ENCODE results near the gene TSPEAR.
"Not testable (repeated sequence)": the region's sequence is repeated elsewhere in the genome, so short reads cannot be mapped to it uniquely, and the experiment has no call there.

The TSPEAR gene

GRCh38 chr21:44681861-44682579 is 29.4 kb downstream of the TSPEAR start, which contains the start of gene KRTAP12-1:
Gene KRTAP12-1 (minus strand): TSS chr21:44682163. CDS start chr21:44682123, 40 bp downstream.
- no peak for DNase-seq

GRCh38 chr21:44681152-44681551 is 30.2 kb downstream of the TSPEAR start:
- DNase-seq = no peak

GRCh38 chr21:44677881-44678280 is 33.5 kb downstream of the TSPEAR start:
- DNase-seq = peak in 1 of 2 donors; percentile 8

GRCh38 chr21:44671911-44672310 is 39.5 kb downstream of the TSPEAR start:
- DNase-seq = no peak

- no peak for DNase-seq
Measured at GRCh38 chr21:44670642-44671432, 40.5 kb downstream of the TSPEAR start.

GRCh38 chr21:44667612-44668011 is 43.8 kb downstream of the TSPEAR start:
- no peak for DNase-seq

- no peak for DNase-seq
Measured at GRCh38 chr21:44666401-44667320, 44.7 kb downstream of the TSPEAR start, which contains the start of gene KRTAP12-2. Gene KRTAP12-2 (minus strand): TSS chr21:44666927. CDS start chr21:44666886, 41 bp downstream.

- DNase-seq = no peak
Measured at GRCh38 chr21:44664691-44665090, 46.7 kb downstream of the TSPEAR start.

- DNase-seq = not testable (repeated sequence)
Measured at GRCh38 chr21:44661567-44661966, 49.8 kb downstream of the TSPEAR start.

- no peak for DNase-seq
Measured at GRCh38 chr21:44658913-44659595, 52.3 kb downstream of the TSPEAR start.

- DNase-seq = no peak
Measured at GRCh38 chr21:44658541-44658910, 52.8 kb downstream of the TSPEAR start.

GRCh38 chr21:44657635-44658540 is 53.5 kb downstream of the TSPEAR start, which contains the start of gene KRTAP12-3:
Gene KRTAP12-3 (plus strand): TSS chr21:44657932. CDS start chr21:44657980, 48 bp downstream.
- no peak for DNase-seq

- DNase-seq = no peak
Measured at GRCh38 chr21:44656868-44657267, 54.5 kb downstream of the TSPEAR start.

- no peak for DNase-seq
Measured at GRCh38 chr21:44654576-44655175, 56.7 kb downstream of the TSPEAR start, which contains the start of gene KRTAP12-4. Gene KRTAP12-4 (minus strand): TSS chr21:44654659. CDS start chr21:44654614, 45 bp downstream.

- peak; percentile 14 to 40 for DNase-seq
Measured at GRCh38 chr21:44653656-44654575, 57.5 kb downstream of the TSPEAR start.

GRCh38 chr21:44653123-44653522 is 58.2 kb downstream of the TSPEAR start:
- DNase-seq = no peak

- no peak for DNase-seq
Measured at GRCh38 chr21:44650973-44651675, 60.2 kb downstream of the TSPEAR start.

- DNase-seq = no peak
Measured at GRCh38 chr21:44650265-44650972, 61.0 kb downstream of the TSPEAR start.

Measured in stimulated activated CD4-positive, alpha-beta T cell treated with anti-CD3 and anti-CD28 coated beads, Interleukin-2, amount 100 ng/mL, for 24 hours (primary cell).